ENCODE data around the gene KCNA3. TPM values are rescaled to one million over a fixed set of nuclear protein-coding genes. Genes with fewer than 3 reads are reported as not detected.

The KCNA3 gene
- total and polyA plus RNA-seq, 8 donors: 0.08 to 1.2 (median 0.57) TPM

- DNase-seq (no peak), ATAC-seq (peak in 3 of 4 donors; percentile 30 to 75 (median 68)), FAIRE-seq (no peak)
- Histone ChIP-seq H3K27me3 (no peaks in the 10 kb centered on the region), H3K27ac (peak overlapping the region in 2 of 4 donors; percentile 12 to 44), H3K9me3 (no peaks in the 10 kb centered on the region), H3K4me1 (peaks cover 0 to 10% (median 0%) of the 10 kb centered on the region in 3 donors), H3K4me3 (no peak overlapping the region), H3K36me3 (no peaks in the 10 kb centered on the region)
- WGBS, 2 donors: 34 to 44% methylated on average over 5 of the region's 5 CpGs
- intact Hi-C loops (cut with DNase I): no loop called here
- no peak for TF ChIP-seq CTCF (IDR thresholded peaks at IDR 0.05)
These were observed 27.4 kb downstream of the KCNA3 start for GRCh38 chr1:110647254-110647891.

GRCh38 chr1:110645821-110646735 lies 28.7 kb downstream of the KCNA3 start:
- Histone ChIP-seq H3K4me1 (peaks cover 0 to 10% (median 0%) of the 10 kb centered on the region in 3 donors), H3K9me3 (no peaks in the 10 kb centered on the region), H3K4me3 (no peak overlapping the region), H3K27me3 (no peaks in the 10 kb centered on the region), H3K27ac (no peak overlapping the region), H3K36me3 (no peaks in the 10 kb centered on the region)
- ATAC-seq (peak in 2 of 4 donors; percentile 60 to 77), FAIRE-seq (no peak), DNase-seq (no peak)
- 54 to 58% methylated on average over 4 of the region's 4 CpGs for WGBS, 2 donors
- intact Hi-C loops (cut with DNase I): no loop called here
- TF ChIP-seq CTCF (IDR thresholded peaks at IDR 0.05): no peak

- DNase-seq: no peak
These were observed 29.5 kb downstream of the KCNA3 start for GRCh38 chr1:110645211-110645610.

GRCh38 chr1:110643879-110644472 lies 30.8 kb downstream of the KCNA3 start:
- no peaks in the 10 kb centered on the region for H3K27me3 ChIP-seq
- no peak overlapping the region for H3K4me3 ChIP-seq
- TF ChIP-seq CTCF (IDR thresholded peaks at IDR 0.05): no peak
- H3K4me1 ChIP-seq: peaks cover 0 to 10% (median 0%) of the 10 kb centered on the region in 3 donors
- DNase-seq (no peak), FAIRE-seq (no peak), ATAC-seq (peak in 1 of 4 donors; percentile 45)
- H3K9me3 ChIP-seq: no peaks in the 10 kb centered on the region
- WGBS, 2 donors: 32 to 35% methylated on average over 4 of the region's 4 CpGs
- intact Hi-C loops (cut with DNase I): no loop called here
- H3K27ac ChIP-seq: no peak overlapping the region
- no peaks in the 10 kb centered on the region for H3K36me3 ChIP-seq

More at GRCh38 chr1:110645211-110645610, 29.5 kb downstream of the KCNA3 start:
- no peak for ATAC-seq
- no peaks in the 10 kb centered on the region for H3K9me3 ChIP-seq
- H3K4me1 ChIP-seq: peaks cover 0 to 10% (median 0%) of the 10 kb centered on the region in 3 donors
- H3K4me3 ChIP-seq: no peak overlapping the region
- FAIRE-seq: no peak
- intact Hi-C loops (cut with DNase I): no loop called here
- H3K36me3 ChIP-seq: no peaks in the 10 kb centered on the region
- H3K27me3 ChIP-seq: no peaks in the 10 kb centered on the region
- TF ChIP-seq CTCF (IDR thresholded peaks at IDR 0.05): no peak
- H3K27ac ChIP-seq: no peak overlapping the region
